Left ventricle myocardium inferior (tissue), 1 donor: ENCODE data around the gene EZR. TPM values are rescaled to one million over a fixed set of nuclear protein-coding genes. Genes with fewer than 3 reads are reported as not detected.

Experiments used
- DNase-seq: peaks from one replicate; pipeline ENCODE4 v3.0.0-alpha.2; 2020
- H3K27ac ChIP-seq: fragments of 200-600 bp; replicated peaks from 2 replicates; pipeline ENCODE4 v1.8.0; 2021
- H3K27me3 ChIP-seq: fragments of 200-600 bp; 2 replicates; pipeline ENCODE4 v1.8.0; 2021; ENCODE audit warnings: low read depth
- H3K36me3 ChIP-seq: fragments of 200-600 bp; 2 replicates; pipeline ENCODE4 v1.8.0; 2021
- H3K4me1 ChIP-seq: fragments of 200-600 bp; 2 replicates; pipeline ENCODE4 v1.8.0; 2021
- H3K4me3 ChIP-seq: fragments of 200-600 bp; 2 replicates; pipeline ENCODE4 v1.8.0; 2021; ENCODE audit warnings: mild to moderate bottlenecking, moderate library complexity
- H3K9me3 ChIP-seq: fragments of 200-600 bp; replicated peaks from 2 replicates; pipeline ENCODE4 v1.8.0; 2021
- CTCF ChIP-seq: fragments of 200-600 bp; IDR thresholded peaks from 2 replicates; pipeline ENCODE4 v1.8.0; 2021; ENCODE audit warnings: antibody characterized with exemption, mild to moderate bottlenecking, borderline replicate concordance
- intact Hi-C: fragments of 100-400 bp; cut with micrococcal nuclease; formaldehyde crosslinking; loops from one replicate; pipeline ENCODE4 v1.11.0; 2022
- total RNA-seq: library from RNA; stranded (reverse); fragmentation: NEBNext Ultra II Directional; extraction: Animal tissue kit (Norgen Biotek cat#: 25700); gene quantifications from one replicate; pipeline ENCODE4 v1.2.1, GENCODE V29; 2021
- donor health status: DM: no; HTN: yes; CAD: no; lungs with severe emphysema.

The EZR gene
- total RNA-seq, 1 donor from 2014 or later = 242 TPM

GRCh38 chr6:158780246-158780884 is 38.8 kb downstream of the EZR start:
- Histone ChIP-seq H3K36me3 (peaks cover 98% of the 10 kb centered on the region), H3K27me3 (no peaks in the 10 kb centered on the region), H3K9me3 (no peaks in the 10 kb centered on the region), H3K27ac (no peak overlapping the region), H3K4me3 (no peak overlapping the region), H3K4me1 (peaks cover 38% of the 10 kb centered on the region)
- DNase-seq = no peak
- no peak for TF ChIP-seq CTCF
- intact Hi-C loops = no loop called here

GRCh38 chr6:158778005-158778527 is 41.1 kb downstream of the EZR start:
- Histone ChIP-seq H3K4me1 (peaks cover 44% of the 10 kb centered on the region), H3K4me3 (no peak overlapping the region), H3K9me3 (no peaks in the 10 kb centered on the region), H3K36me3 (peaks cover 95% of the 10 kb centered on the region), H3K27ac (no peak overlapping the region), H3K27me3 (no peaks in the 10 kb centered on the region)
- intact Hi-C loops = no loop called here
- no peak for TF ChIP-seq CTCF
- DNase-seq = no peak

GRCh38 chr6:158777510-158777909 is 41.7 kb downstream of the EZR start:
- Histone ChIP-seq H3K27ac (no peak overlapping the region), H3K27me3 (no peaks in the 10 kb centered on the region), H3K4me1 (peaks cover 46% of the 10 kb centered on the region), H3K36me3 (peaks cover 93% of the 10 kb centered on the region), H3K9me3 (no peaks in the 10 kb centered on the region), H3K4me3 (no peak overlapping the region)
- intact Hi-C loops = no loop called here
- DNase-seq = no peak
- no peak for TF ChIP-seq CTCF

- Histone ChIP-seq H3K4me1 (peaks cover 46% of the 10 kb centered on the region), H3K27ac (no peak overlapping the region), H3K9me3 (no peaks in the 10 kb centered on the region), H3K36me3 (peaks cover 93% of the 10 kb centered on the region), H3K4me3 (no peak overlapping the region), H3K27me3 (no peaks in the 10 kb centered on the region)
- intact Hi-C loops = no loop called here
- no peak for DNase-seq
- no peak for TF ChIP-seq CTCF
These were observed 42.4 kb downstream of the EZR start for GRCh38 chr6:158776737-158777136.

- intact Hi-C loops = no loop called here
- Histone ChIP-seq H3K9me3 (no peaks in the 10 kb centered on the region), H3K4me1 (peaks cover 54% of the 10 kb centered on the region), H3K27ac (no peak overlapping the region), H3K36me3 (peaks cover 93% of the 10 kb centered on the region), H3K27me3 (no peaks in the 10 kb centered on the region), H3K4me3 (no peak overlapping the region)
- no peak for DNase-seq
- TF ChIP-seq CTCF = no peak
These were observed 43.3 kb downstream of the EZR start for GRCh38 chr6:158775832-158776231.
